ENCODE data around the gene ARRDC5.
"Not testable (repeated sequence)": the region's sequence is repeated elsewhere in the genome, so short reads cannot be mapped to it uniquely, and the experiment has no call there.

The ARRDC5 gene

DNA sequence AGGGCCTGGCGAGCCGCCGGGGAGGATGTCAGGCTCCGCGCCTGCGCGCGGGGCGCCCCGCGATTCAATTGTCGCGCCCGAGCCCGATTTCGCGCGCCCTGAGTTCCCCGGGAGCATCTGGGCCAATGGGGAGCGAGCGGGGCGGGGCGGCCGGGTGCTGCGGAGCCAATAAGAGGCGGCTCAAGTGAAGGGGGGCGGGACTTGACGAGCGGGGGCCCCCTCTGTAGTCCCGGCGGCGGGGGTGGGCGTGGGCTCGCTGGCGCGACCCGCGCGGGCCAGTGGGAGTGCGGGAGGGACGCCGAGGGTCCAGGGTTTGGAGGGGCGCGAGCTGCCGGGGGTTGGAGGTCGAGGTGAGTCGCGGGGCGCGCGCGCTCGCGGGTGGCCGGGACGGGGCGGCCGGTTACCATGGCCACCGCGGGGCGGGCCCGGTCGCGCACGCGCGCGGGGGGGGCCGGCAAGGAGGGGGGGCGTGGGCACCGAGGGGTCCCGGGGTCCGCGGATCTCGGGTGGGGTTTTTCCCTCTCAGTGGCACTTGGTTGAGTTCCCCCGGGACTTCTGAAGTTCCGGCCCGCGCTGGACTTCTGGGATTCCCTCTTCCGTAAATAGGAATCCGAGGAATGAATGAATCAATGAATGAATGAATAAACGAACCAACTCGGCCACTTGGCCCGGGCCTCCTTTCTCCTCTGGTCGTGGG is 7.3 kb upstream of the ARRDC5 start:
- DNase-seq, result peak; percentile 95

GRCh38 chr19:4909156-4909896 is 6.6 kb upstream of the ARRDC5 start, which contains the start of gene UHRF1:
Gene UHRF1, plus strand, starts transcription at chr19:4909501. Its CDS starts 1,385 bp downstream, at chr19:4910886.
- peak; percentile 88 for DNase-seq

DNA sequence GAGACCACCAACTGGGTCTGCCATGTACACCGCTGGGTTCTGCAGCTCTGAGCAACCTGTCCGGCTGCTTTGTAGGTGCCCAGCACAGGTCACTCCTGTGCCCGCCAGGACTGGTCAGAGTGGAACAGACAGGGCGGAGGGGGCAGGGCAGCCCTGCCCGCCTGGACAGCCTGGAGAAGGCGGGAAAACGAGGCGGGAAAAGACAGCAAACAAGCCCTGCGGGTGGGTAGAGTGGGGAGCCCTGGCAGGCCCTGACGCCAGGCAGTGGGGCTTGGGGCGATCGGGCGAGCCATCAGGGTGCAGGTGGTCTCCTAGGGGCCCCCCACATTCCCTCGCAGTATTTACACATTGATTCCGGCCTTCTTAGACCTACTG is 6.1 kb upstream of the ARRDC5 start:
- DNase-seq, result no peak

GRCh38 chr19:4908360-4908759 is 5.7 kb upstream of the ARRDC5 start:
- DNase-seq, result no peak

DNA sequence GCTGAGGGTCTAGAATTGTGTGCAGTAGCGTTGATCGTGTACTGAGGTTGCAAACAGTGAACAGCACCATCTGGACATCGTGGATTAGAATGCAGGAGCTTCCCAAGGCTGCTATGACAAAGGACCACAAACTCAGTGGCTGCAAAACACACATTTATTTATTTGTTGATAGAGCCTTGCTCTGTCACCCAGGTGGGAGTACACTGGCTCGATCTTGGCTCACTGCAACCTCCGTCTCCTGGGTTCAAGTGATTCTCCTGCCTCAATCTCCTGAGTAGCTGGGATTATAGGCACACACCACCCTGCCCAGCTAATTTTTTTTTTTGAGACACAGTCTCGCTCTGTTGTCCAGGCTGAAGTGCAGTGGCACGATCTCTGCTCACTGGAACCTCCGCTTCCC is 4.3 kb upstream of the ARRDC5 start:
- no peak for DNase-seq

DNA sequence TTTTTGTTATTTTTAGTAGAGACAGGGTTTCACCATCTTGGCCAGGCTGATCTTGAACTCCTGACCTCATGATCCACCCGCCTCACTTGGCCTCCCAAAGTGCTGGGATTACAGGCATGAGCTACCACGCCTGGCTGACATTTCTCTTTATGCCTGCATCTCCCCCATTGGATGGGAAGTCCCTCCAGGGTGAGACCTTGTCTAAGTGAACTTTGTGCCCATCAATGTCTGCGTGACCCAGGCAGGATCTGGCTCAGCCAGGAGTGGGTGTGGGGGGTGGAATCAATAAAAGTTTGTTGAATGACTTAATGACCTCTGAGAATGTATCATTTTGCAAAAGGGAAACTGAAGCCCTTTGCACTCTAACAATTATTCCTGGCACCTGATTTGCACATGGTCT is 1.8 kb upstream of the ARRDC5 start:
- no peak for DNase-seq

DNA sequence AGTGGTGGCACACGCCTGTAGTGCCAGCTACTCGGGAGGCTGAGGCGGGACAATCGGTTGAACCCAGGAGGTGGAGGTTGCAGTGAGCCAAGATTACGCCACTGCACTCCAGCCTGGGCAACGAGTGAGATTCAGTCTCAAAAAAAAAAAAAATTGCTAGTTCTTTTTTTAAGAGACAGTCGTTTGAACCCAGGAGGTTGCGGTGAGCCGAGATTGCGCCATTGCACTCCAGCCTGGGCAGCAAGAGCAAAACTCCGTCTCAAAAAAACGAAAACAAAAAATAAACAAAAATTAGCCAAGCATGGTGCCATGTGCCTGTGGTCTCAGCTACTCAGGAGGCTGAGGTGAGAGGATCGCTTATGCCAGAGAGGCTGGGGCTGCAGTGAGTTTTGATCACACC is 1.8 kb downstream of the ARRDC5 start:
- not testable (repeated sequence) for DNase-seq

GRCh38 chr19:4897146-4897545 is 5.5 kb downstream of the ARRDC5 start:
- no peak for DNase-seq

- no peak for DNase-seq
Observed at GRCh38 chr19:4896372-4896771, 6.3 kb downstream of the ARRDC5 start.

GRCh38 chr19:4892962-4893361 is 9.7 kb downstream of the ARRDC5 start:
- not testable (repeated sequence) for DNase-seq

GRCh38 chr19:4891066-4891465 is 11.6 kb downstream of the ARRDC5 start:
- DNase-seq, result no peak

- no peak for DNase-seq
Observed at GRCh38 chr19:4889034-4889815, 13.5 kb downstream of the ARRDC5 start.

- not testable (repeated sequence) for DNase-seq
Observed at GRCh38 chr19:4887803-4888202, 14.9 kb downstream of the ARRDC5 start.

- not testable (repeated sequence) for DNase-seq
Observed at GRCh38 chr19:4884993-4885392, 17.7 kb downstream of the ARRDC5 start.

- DNase-seq, result not testable (repeated sequence)
Observed at GRCh38 chr19:4882874-4883273, 19.8 kb downstream of the ARRDC5 start.

- DNase-seq, result no peak
Observed at GRCh38 chr19:4879041-4879440, 23.7 kb downstream of the ARRDC5 start.

GRCh38 chr19:4878491-4878968 is 24.2 kb downstream of the ARRDC5 start:
- DNase-seq, result peak; percentile 72

DNA sequence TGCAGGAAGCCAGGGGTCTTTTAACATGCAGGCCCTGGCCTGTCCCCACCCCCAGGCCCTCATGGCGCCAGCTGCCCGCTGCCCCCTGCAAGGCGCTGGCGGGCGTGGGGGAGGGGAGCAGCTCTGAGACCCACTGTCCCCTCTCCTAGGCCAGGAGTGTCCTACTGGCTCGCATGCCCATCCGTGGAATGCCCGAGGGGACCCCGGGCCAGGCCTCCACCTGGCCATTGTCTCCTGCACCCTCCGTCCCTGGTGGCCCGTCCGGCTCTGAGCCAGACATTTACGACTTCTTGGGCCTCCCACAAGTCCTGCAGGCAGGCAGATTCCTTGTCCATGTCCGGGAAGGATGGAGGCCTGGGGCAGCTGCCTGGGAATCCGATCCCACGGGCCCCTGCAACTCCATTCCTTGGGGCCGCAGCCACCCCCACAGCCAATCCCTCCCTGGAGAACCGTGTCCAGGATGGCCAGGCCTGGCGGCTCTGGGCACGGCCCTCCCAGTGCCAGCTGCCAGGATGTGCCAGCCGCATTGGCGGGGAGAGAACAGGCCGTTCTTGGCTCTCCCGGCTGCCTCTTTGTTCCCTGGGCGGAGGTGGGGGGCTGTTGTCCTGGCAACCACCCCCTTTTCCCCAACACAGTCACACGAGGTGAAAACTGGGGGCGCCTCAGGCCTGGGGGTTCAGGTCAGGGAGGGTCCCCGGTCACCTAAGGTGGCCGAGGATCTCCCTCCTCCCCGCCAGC is 24.8 kb downstream of the ARRDC5 start:
- DNase-seq, result no peak

- no peak for DNase-seq
Observed at GRCh38 chr19:4873930-4874329, 28.8 kb downstream of the ARRDC5 start.

DNA sequence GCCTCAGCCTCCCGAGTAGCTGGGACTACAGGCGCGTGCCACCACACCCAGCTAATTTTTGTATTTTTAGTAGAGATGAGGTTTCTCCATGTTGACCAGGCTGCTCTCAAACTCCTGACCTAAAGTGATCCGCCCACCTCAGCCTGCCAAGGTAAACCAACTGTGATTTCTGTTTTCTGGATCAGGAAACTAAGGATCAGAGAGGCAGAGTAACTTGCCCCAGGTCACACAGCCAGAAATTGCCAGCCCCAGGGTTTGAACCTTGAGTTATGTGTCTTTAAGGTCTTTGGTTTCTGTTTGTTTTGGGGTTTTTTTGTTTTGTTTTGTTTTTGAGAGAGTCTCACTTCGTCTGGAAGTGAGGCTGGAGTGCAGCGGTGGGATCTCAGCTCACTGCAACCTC is 31.0 kb downstream of the ARRDC5 start:
- no peak for DNase-seq

DNA sequence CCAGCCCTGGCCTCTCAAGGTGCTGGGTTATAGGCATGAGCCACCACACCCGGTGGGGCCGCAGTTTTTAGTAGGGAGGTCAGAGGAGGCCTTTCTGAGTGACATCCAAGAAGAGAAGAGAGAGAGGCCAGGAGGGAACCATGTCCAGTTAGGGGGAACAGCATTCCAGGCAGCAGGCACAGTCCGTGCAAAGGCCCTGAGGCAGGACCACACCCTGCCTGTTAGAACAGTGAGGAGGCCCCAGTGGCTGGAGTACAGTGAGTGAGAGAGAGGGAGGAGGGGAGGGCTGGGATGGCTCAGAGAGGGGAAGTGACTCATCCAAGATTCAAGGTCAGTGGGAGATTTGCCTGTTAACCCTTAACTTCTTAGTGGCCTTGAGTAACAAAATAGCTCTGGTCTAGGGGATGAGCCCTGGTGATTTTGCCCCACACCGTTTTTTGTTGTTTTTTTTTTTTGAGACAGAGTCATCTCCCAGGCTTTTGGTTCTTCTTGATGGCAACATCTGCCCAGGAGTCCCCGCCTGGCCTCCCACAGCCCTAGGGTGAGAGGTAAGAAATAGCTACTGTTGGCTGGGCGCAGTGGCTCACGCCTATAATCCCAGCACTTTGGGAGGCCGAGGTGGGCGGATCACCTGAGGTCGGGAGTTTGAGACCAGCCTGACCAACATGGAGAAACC is 32.5 kb downstream of the ARRDC5 start:
- DNase-seq, result peak; percentile 57

DNA sequence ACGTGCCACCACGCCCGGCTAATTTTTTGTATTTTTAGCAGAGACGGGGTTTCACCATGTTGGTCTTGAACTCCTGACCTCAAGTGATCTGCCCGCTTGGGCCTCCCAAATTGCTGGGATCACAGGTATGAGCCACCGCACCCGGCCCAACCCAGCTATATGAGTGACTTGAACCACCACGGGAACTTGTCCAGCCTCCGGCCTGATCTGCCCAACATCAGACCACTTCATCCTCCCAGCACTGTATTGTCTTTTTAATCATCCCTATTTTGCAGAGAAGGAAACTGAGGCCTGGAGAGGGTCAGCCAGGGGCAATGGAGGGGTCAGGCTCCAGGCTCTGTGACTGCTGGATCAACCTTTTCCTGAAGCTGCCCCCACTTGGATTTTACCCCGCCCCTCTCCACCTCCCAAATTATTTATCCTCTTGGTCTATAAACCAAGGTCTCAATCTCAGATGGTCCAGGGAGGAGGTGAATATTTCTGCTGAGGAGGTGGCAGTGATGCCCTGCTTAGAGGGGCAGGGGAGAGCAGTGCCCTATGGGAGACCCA is 34.3 kb downstream of the ARRDC5 start:
- no peak for DNase-seq
